ENCODE measurements around the gene PTPRM. TPM values are rescaled to one million over a fixed set of nuclear protein-coding genes. Genes with fewer than 3 reads are reported as not detected.

PTPRM gene
- total RNA-seq, 1 experiment from 2014 or later, result 42.3 TPM

- intact Hi-C loops (cut with micrococcal nuclease; ENCODE audit: unreplicated experiment), result no loop called here
- H3K36me3 Mint-ChIP-seq (ENCODE audit: insufficient read depth, unreplicated experiment), result no peaks in the 10 kb centered on the region
- BruUV-seq (replicated peaks), result no TSS peak
These were observed 66.1 kb downstream of the PTPRM start for GRCh38 chr18:7633171-7633570.

DNA sequence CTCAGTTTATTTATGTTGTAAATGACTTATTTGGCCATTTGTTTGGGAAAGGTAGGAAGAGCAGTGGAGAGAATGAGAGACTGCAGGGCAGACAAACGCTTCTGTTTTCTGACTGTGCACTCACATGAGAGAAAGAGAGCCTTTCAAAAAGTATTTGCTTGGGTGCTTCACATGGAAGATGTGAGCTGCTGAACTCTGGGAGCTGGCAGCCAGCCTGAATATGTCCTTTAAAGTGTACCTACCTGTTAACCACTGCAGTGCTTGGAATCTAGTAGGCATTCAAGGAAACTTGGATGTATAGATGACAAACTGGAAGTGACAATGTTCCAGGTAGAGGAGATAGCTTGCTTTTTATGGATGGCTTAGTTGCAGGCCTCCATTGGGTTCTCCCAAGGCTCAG is 68.8 kb downstream of the PTPRM start:
- Mint-ChIP-seq H3K4me3 (ENCODE audit: low read depth, unreplicated experiment) (no peak overlapping the region), H3K4me1 (ENCODE audit: low read depth, unreplicated experiment) (peaks cover 8% of the 10 kb centered on the region), H3K27ac (ENCODE audit: unreplicated experiment) (no peak overlapping the region), H3K9me3 (ENCODE audit: low read depth, unreplicated experiment) (no peaks in the 10 kb centered on the region), H3K36me3 (ENCODE audit: insufficient read depth, unreplicated experiment) (no peaks in the 10 kb centered on the region), H3K27me3 (ENCODE audit: unreplicated experiment) (no peaks in the 10 kb centered on the region)
- no peak for DNase-seq
- intact Hi-C loops (cut with micrococcal nuclease; ENCODE audit: unreplicated experiment), result no loop called here
- no TSS peak for BruUV-seq (replicated peaks)
- no peak for TF ChIP-seq CTCF (IDR thresholded peaks at IDR 0.05; ENCODE audit: unreplicated experiment)
- CTCF ChIA-PET, result no interaction called here

More at GRCh38 chr18:7633171-7633570, 66.1 kb downstream of the PTPRM start:
- no peaks in the 10 kb centered on the region for H3K27me3 Mint-ChIP-seq (ENCODE audit: unreplicated experiment)
- TF ChIP-seq CTCF (IDR thresholded peaks at IDR 0.05; ENCODE audit: unreplicated experiment), result no peak
- no peaks in the 10 kb centered on the region for H3K9me3 Mint-ChIP-seq (ENCODE audit: low read depth, unreplicated experiment)
- H3K27ac Mint-ChIP-seq (ENCODE audit: unreplicated experiment), result no peak overlapping the region
- H3K4me3 Mint-ChIP-seq (ENCODE audit: low read depth, unreplicated experiment), result no peak overlapping the region
- no peak for DNase-seq
- peaks cover 8% of the 10 kb centered on the region for H3K4me1 Mint-ChIP-seq (ENCODE audit: low read depth, unreplicated experiment)
- CTCF ChIA-PET, result no interaction called here

DNA sequence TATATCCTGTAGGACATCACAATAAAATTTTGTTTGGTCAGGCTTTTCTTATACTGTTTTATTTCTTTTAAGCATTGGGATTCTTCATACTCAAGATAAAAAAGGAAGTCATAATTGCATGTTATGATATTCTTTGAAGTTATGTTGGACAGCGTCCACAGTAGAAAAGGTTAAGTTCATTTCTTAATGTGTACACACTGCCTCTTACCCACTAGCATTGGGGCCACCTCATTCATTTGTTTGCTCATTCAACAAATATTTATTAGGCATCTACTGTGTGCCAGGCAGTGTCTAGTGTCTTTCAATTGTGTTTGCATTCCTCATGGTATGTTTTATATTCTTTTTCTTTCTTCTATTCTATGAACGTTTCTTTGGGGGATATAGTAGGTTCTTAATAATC is 70.2 kb downstream of the PTPRM start:
- no peak for DNase-seq

GRCh38 chr18:7638321-7638720 is 71.2 kb downstream of the PTPRM start:
- CTCF ChIA-PET, result no interaction called here
- Mint-ChIP-seq H3K9me3 (ENCODE audit: low read depth, unreplicated experiment) (no peaks in the 10 kb centered on the region), H3K36me3 (ENCODE audit: insufficient read depth, unreplicated experiment) (no peaks in the 10 kb centered on the region), H3K27me3 (ENCODE audit: unreplicated experiment) (no peaks in the 10 kb centered on the region), H3K4me1 (ENCODE audit: low read depth, unreplicated experiment) (peaks cover 8% of the 10 kb centered on the region), H3K27ac (ENCODE audit: unreplicated experiment) (no peak overlapping the region), H3K4me3 (ENCODE audit: low read depth, unreplicated experiment) (no peak overlapping the region)
- no TSS peak for BruUV-seq (replicated peaks)
- no peak for TF ChIP-seq CTCF (IDR thresholded peaks at IDR 0.05; ENCODE audit: unreplicated experiment)
- no peak for DNase-seq
- intact Hi-C loops (cut with micrococcal nuclease; ENCODE audit: unreplicated experiment), result no loop called here

More for the DNA sequence above, 70.2 kb downstream of the PTPRM start:
- Mint-ChIP-seq H3K4me3 (ENCODE audit: low read depth, unreplicated experiment) (no peak overlapping the region), H3K27me3 (ENCODE audit: unreplicated experiment) (no peaks in the 10 kb centered on the region), H3K4me1 (ENCODE audit: low read depth, unreplicated experiment) (peaks cover 8% of the 10 kb centered on the region), H3K9me3 (ENCODE audit: low read depth, unreplicated experiment) (no peaks in the 10 kb centered on the region), H3K27ac (ENCODE audit: unreplicated experiment) (no peak overlapping the region), H3K36me3 (ENCODE audit: insufficient read depth, unreplicated experiment) (no peaks in the 10 kb centered on the region)
- CTCF ChIA-PET, result interaction anchor here (0.7 kb wide), 1 partner anchor 364 kb away, joined by 3 read pairs; no protein-coding TSS in a partner anchor
- BruUV-seq (replicated peaks), result no TSS peak
- intact Hi-C loops (cut with micrococcal nuclease; ENCODE audit: unreplicated experiment), result no loop called here
- TF ChIP-seq CTCF (IDR thresholded peaks at IDR 0.05; ENCODE audit: unreplicated experiment), result no peak

Measured in Calu3 (cell line).